Measurements from ENCODE around the gene SPARC.
A peak's percentile ranks its signal among the peaks of the same experiment; 100 is the strongest.

SPARC gene

DNA sequence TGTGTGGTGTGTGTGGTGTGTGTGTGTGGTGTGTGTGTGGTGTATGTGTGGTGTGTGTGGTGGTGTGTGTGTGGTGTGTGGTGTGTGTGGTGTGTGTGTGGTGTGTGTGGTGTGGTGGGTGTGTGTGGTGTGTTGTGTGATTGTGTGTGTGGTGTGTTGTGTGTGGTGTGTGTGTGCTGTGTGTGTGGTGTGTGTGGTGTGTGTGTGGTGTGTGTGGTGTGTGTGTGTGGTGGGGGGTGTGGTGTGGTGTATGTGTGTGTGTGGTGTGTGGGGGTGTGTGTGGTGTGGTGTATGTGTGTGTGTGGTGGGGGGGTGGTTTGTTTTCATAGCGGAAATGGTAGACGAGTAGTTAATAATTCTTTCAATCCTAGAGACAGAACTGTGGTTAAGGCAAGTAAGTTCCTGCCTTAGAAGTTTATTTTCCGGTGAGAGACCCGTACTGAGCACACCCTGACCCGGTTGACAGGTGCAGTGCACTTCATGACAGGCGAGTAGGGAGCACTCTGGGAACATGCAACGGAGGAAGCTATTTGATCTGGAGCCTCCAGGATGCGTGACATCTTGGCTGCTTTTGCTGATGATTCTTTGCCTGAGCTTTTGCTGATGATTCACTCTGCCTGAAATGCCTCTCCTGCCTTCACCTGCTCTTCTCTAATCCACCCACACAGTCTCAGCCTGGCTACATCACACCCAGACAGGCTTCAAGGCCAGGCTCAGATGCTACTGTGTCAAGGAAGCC, 73.9 kb downstream of the SPARC start:
- peak overlapping the region; percentile 27; the same call in 1 of the 2 replicates for H3K27ac ChIP-seq (ENCODE audit: low read length)

GRCh38 chr5:151611127-151611775, 75.5 kb downstream of the SPARC start:
- Histone ChIP-seq H3F3A (ENCODE audit: insufficient read depth, low read length) (no peaks in the 10 kb centered on the region), H3K4me1 (ENCODE audit: low read length) (peaks cover 15% of the 10 kb centered on the region), H3K9me2 (replicated peaks; ENCODE audit: insufficient read depth, low read length) (no peaks in the 10 kb centered on the region), H3K4me2 (ENCODE audit: low read depth, low read length) (no peak overlapping the region), H2AFZ (ENCODE audit: low read length) (no peak overlapping the region), H3K4me3 (ENCODE audit: low read length) (no peak overlapping the region), H3K9ac (ENCODE audit: low read length) (no peak overlapping the region), H3K36me3 (replicated peaks; ENCODE audit: insufficient read depth, low read length) (no peaks in the 10 kb centered on the region), H3K27ac (ENCODE audit: low read length) (no peak overlapping the region), H3K27me3 (replicated peaks; ENCODE audit: insufficient read depth, low read length) (no peaks in the 10 kb centered on the region), H4K20me1 (ENCODE audit: insufficient read depth, low read length) (no peaks in the 10 kb centered on the region), H3K79me2 (ENCODE audit: low read length) (no peaks in the 10 kb centered on the region), H3K9me3 (replicated peaks; ENCODE audit: insufficient read depth, low read length) (no peaks in the 10 kb centered on the region)
- DNase-seq: no peak
- TF ChIP-seq CTCF (IDR thresholded peaks at IDR 0.05; ENCODE audit: low read length) (no peak), EZH2phosphoT487 (IDR thresholded peaks at IDR 0.05; ENCODE audit: low read length) (no peak), EZH2 (optimal IDR thresholded peaks at IDR 0.05; ENCODE audit: low read depth, low read length) (no peak)

More for the DNA sequence above, 73.9 kb downstream of the SPARC start:
- peak; percentile 74 for DNase-seq
- H2AFZ ChIP-seq (ENCODE audit: low read length): peak overlapping the region; percentile 21; the same call in 1 of the 2 replicates
- peaks cover 15% of the 10 kb centered on the region for H3K4me1 ChIP-seq (ENCODE audit: low read length)
- no peaks in the 10 kb centered on the region for H3K27me3 ChIP-seq (replicated peaks; ENCODE audit: insufficient read depth, low read length)
- peak overlapping the region; percentile 24; the same call in 1 of the 2 replicates for H3K4me2 ChIP-seq (ENCODE audit: low read depth, low read length)
- H3K9ac ChIP-seq (ENCODE audit: low read length): no peak overlapping the region
- no peaks in the 10 kb centered on the region for H4K20me1 ChIP-seq (ENCODE audit: insufficient read depth, low read length)
- H3K4me3 ChIP-seq (ENCODE audit: low read length): no peak overlapping the region
- TF ChIP-seq CTCF (IDR thresholded peaks at IDR 0.05; ENCODE audit: low read length) (no peak), EZH2 (optimal IDR thresholded peaks at IDR 0.05; ENCODE audit: low read depth, low read length) (no peak), EZH2phosphoT487 (IDR thresholded peaks at IDR 0.05; ENCODE audit: low read length) (no peak)
- H3K9me2 ChIP-seq (replicated peaks; ENCODE audit: insufficient read depth, low read length): no peaks in the 10 kb centered on the region
- H3K36me3 ChIP-seq (replicated peaks; ENCODE audit: insufficient read depth, low read length): no peaks in the 10 kb centered on the region
- H3F3A ChIP-seq (ENCODE audit: insufficient read depth, low read length): no peaks in the 10 kb centered on the region
- no peaks in the 10 kb centered on the region for H3K79me2 ChIP-seq (ENCODE audit: low read length)
- no peaks in the 10 kb centered on the region for H3K9me3 ChIP-seq (replicated peaks; ENCODE audit: insufficient read depth, low read length)
